ENCODE measurements around the gene MAP4K1.
"Not testable (repeated sequence)": the region's sequence is repeated elsewhere in the genome, so short reads cannot be mapped to it uniquely, and the experiment has no call there.

The MAP4K1 gene

DNA sequence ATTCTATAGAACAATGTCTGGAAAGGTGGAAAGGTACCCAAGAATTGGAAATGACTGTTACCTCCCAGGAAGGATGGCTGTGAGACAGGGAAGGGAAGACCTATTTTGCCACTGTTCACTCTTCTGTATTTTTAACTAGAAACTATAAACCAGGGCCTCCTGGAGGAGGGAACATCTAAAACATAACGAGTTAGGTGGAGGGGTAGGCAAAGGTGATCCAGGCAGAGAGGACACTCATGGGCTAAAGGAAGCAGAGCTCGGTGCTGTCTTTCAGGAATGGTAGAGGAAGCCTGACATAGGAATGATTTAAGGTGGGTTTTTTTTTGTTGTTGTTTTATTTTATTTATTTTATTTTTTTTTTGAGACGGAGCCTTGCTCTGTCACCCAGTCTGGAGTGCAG lies 7.1 kb upstream of the MAP4K1 start:
- DNase-seq (ENCODE audit: low read depth) = no peak

DNA sequence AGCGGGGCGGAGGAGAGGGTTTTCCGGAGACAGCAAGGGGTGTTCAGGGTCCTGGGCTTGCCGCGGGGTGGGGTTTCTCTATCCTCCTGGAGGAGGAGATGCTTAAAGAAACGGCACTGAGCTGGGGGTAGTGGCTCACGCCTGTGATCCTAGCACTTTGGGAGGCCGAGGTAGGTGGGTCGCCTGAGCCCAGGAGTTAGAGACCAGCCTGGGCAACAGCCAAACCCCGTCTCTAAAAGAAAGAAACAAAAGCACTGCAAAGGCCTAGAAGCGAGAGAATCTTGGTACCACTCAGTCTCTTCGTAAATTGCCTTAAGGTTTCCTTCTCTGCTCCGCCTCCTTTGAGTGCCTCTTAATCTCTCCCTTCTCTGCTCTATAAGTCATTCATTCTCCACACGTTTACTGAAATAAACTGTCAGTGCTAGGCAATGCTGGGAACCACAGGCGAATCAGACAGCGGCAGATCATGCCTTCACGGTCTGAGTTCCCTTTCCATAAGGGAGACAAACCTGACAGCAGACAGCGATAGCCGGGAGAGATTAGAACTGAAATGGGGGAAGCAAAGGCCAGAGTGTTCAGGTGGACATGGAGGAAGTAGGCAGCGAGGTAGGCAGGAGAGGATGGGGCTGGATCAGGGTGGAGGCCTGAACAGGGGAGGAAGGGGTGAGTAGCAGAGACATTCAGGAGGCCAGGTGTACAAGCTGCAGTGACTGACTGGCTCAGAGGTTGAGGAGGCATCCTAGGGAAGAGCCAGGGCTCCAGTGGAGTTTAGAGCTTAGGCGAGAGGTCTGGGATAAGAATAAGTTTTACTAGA lies 1.8 kb upstream of the MAP4K1 start:
- DNase-seq (ENCODE audit: low read depth) = no peak

DNA sequence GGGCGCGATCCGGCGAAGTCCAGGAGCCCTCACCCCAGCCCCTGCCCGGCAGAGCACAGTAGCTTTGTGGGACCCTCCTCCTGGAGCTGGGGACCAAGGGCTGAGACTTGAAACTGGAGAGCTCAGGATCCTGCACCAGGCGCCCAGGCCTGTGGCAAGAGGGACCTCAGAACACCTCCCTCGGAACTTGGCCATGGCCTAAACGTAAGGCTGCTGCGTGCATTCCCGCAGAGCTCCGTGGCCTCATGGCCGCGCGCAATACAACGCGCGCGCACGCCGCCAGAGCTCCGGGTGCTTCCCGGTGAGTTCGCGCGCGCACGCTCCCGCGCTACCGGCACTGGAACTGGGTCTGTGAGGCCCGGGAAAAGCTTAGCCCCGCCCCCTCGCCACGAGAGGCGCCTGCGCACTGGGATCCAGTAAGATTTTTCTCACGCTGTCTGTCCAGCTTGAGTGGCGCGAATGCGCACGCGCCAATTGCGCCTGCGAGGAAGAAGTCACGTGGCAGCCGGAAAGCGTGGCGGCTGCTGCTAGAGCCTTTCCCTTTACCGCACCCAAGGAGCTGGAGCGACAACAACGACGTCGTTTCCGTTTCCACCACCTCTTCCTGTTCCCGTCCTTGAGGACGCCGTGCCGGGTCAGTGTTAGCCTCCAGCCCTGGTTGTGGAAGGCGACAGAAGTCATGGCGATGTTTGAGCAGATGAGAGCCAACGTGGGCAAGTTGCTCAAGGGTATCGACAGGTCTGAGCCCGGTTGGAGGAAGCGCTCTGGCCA lies 1.0 kb upstream of the MAP4K1 start, which contains the start of gene EIF3K:
EIF3K (plus strand) TSS at position 599 of the 771 bp plus-strand sequence; CDS start at position 680, 81 bp downstream.
- peak; percentile 98 for DNase-seq (ENCODE audit: low read depth)

GRCh38 chr19:38617283-38617763 lies 430 bp downstream of the MAP4K1 start:
- DNase-seq (ENCODE audit: low read depth) = no peak

GRCh38 chr19:38616265-38616664 lies 1.5 kb downstream of the MAP4K1 start:
- DNase-seq (ENCODE audit: low read depth) = no peak

DNA sequence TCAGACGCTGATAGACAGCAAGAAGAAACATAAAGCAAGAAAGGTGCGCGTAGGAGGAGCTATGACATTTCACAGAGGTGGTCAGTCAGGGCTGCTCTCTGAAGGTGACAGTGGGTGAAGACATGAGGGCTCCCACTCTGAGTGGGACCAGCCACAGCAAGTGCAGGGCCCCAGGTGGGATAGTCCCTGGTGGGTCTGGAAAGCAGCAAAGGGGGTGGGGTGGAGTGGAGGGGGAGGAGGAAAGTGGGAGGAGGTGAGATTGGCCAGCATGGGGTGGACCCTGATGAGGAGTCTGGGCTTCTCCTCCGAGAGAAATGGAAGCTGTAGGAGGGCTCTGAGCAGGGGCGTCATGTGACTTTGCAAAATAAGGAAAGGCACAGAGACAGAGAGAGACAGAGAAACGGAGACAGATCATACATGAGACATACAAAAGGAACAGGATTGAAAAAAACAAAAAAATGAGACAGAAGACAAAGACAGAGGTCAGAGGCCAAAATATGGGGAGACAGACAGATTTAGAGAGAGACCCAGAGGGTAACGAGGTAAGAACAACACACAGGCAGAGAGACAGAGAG lies 2.7 kb downstream of the MAP4K1 start:
- no peak for DNase-seq (ENCODE audit: low read depth)

GRCh38 chr19:38614289-38614688 lies 3.5 kb downstream of the MAP4K1 start:
- no peak for DNase-seq (ENCODE audit: low read depth)

DNA sequence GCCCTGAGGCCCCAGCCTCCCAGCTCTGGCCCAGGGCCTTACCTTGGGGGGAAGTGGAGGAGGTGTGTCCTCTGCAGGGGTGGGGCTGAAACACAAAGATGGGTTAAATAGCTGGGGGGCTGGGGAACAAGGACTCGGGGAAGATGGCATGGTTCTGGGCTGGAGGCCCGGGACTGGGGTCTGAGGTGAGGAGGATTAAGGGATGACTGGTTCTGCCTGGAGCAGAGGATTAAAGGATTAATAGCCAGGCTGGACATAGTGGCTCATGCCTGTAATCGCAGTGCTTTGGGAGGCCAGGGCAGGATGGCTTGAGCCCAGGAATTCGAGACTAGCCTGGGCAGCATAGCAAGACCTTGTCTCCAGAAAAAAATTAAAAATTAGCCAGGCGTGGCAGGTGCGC lies 11.6 kb downstream of the MAP4K1 start:
- DNase-seq (ENCODE audit: low read depth) = no peak

DNA sequence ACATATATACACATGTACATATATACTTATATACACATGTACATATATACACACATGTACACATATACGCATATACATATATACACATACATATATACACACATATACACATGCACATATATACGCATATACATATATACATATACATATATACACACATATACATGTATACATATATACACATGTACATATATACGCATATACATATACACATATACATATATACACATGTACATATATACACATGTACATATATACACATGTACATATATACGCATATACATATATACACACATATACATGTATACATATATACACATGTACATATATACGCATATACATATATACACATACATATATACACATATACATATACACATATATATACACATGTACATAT lies 14.9 kb downstream of the MAP4K1 start:
- DNase-seq (ENCODE audit: low read depth) = not testable (repeated sequence)

- no peak for DNase-seq (ENCODE audit: low read depth)
Observed at GRCh38 chr19:38599722-38600121, 18.0 kb downstream of the MAP4K1 start.

- DNase-seq (ENCODE audit: low read depth) = no peak
Observed at GRCh38 chr19:38597075-38597474, 20.7 kb downstream of the MAP4K1 start.

DNA sequence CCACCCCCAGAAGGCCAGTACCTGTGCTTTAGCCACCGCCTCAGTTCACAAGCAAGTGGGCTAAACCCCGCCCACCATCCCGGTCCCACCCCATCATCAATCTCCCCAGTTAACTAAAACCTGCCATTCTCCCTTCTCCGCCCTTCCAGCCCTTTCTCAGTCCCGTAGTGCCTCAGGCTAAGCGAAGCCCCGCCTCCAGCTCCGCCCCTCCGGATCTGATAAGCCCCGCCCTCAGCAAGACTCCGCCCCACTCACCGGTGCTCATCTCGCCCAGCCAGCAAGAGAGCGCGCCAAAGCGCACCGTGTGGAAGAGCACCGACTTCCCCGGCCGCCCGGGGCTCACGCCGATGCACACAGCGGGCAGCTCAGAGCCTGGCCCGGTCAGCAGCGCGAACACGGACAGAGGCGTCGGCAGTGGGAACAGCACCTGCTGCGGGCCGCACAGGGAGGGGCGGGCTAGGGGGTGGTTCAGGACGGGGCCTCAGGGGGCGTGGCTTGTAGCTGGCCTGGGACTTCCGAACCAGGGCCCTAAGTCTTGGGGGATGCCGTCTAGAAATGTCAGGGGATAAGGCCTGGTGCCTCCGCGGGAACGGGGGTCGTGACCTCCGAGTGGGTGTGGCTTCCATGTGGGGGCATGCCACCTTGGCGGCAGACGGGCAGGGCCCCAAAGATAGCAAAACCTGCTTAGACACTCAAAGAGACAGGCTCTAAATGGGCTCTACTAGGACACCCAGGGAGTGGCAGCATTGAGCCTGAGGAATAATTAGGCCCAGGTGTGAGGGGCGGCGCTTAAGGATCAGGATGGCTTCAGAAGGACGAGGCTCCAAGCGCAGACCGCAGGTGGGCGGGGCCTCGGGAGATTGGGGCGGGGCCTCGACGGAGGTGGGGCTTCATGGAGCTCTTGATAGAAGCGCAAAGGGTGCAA lies 21.4 kb downstream of the MAP4K1 start:
- DNase-seq (ENCODE audit: low read depth) = peak; percentile 9

- DNase-seq (ENCODE audit: low read depth) = no peak
Observed at GRCh38 chr19:38592940-38593339, 24.8 kb downstream of the MAP4K1 start.

DNA sequence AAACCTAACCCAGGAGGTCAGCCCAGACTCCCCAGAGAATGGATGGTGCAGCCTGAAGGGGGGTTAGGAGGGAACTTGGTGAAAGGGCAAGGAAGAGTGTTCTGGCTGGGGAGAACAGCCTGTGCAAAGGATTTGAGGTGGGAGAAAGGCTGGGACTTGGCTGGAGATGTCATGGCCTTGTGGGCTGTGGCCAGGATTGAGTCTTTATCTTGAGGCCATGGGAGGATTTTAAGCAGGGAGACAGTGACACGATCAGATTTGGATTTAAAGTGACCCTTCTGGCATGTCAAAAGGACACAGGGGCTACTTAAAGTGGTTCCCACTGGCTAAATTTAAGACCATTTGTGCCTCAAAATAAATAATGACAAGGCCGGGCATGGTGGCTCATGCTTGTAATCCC lies 29.7 kb downstream of the MAP4K1 start:
- DNase-seq (ENCODE audit: low read depth) = no peak

GRCh38 chr19:38587562-38587961 lies 30.2 kb downstream of the MAP4K1 start:
- DNase-seq (ENCODE audit: low read depth) = no peak

GRCh38 chr19:38583985-38584305 lies 33.8 kb downstream of the MAP4K1 start:
- DNase-seq (ENCODE audit: low read depth) = no peak

- no peak for DNase-seq (ENCODE audit: low read depth)
Observed at GRCh38 chr19:38583219-38583984, 34.4 kb downstream of the MAP4K1 start.

DNA sequence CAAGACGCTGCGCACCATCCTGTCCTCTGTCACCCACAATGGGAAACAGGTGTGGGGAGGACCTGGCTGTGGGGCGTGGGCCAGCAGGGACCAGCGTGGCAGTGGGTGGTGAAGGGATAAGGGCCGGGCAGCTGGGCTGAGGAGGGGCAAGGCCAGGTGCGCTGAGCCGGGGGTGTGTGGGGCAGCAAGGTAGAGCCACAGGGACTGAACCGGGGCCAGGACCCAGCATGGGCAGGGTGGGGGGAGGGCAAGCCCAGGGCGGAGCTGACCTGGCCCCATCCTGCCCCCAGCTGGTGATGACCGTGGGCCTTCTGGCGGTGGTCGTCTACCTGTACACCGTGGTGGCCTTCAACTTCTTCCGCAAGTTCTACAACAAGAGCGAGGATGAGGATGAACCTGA lies 37.7 kb downstream of the MAP4K1 start:
- no peak for DNase-seq (ENCODE audit: low read depth)

DNA sequence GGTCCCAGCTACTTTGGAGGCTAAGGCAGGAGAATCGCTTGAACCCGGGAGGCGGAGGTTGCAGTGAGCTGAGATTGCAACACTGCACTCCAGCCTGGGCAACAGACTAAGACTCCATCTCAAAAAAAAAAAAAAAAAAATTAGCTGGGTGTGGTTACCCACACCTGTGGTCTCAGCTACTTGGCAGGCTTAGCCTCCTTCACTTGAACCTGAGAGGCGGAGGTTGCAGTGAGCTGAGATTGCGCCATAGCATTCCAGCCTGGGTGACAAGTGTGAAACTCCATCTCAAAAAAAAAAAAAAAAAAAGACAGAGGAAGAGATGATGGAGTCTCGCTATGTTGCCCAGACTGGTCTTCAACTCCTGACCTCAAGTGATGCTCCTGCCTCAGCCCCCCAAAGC lies 38.4 kb downstream of the MAP4K1 start:
- DNase-seq (ENCODE audit: low read depth) = not testable (repeated sequence)

DNA sequence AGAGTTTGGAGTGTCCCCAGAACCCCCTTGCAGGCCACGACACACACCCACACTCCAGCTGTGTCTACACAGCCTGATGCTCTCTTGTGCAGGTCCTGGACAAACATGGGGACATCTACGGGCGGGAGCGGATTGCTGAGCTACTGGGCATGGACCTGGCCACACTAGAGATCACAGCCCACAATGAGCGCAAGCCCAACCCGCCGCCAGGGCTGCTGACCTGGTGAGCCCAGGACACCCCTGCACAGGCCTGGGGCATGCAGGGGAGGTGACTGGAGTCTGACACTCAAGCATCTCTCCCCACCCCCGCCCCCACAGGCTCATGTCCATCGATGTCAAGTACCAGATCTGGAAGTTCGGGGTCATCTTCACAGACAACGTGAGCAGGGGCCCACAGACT lies 39.9 kb downstream of the MAP4K1 start:
- DNase-seq (ENCODE audit: low read depth) = no peak

GRCh38 chr19:38571682-38572081 lies 46.1 kb downstream of the MAP4K1 start:
- no peak for DNase-seq (ENCODE audit: low read depth)
